Kidney glomerular epithelial cell (primary cell): Measurements from ENCODE around the gene GAREM2.

Experiments used
- DNase-seq: peaks from one replicate; lab custom pipeline; 2025; lab: John Stamatoyannopoulos, UW

The GAREM2 gene

DNA sequence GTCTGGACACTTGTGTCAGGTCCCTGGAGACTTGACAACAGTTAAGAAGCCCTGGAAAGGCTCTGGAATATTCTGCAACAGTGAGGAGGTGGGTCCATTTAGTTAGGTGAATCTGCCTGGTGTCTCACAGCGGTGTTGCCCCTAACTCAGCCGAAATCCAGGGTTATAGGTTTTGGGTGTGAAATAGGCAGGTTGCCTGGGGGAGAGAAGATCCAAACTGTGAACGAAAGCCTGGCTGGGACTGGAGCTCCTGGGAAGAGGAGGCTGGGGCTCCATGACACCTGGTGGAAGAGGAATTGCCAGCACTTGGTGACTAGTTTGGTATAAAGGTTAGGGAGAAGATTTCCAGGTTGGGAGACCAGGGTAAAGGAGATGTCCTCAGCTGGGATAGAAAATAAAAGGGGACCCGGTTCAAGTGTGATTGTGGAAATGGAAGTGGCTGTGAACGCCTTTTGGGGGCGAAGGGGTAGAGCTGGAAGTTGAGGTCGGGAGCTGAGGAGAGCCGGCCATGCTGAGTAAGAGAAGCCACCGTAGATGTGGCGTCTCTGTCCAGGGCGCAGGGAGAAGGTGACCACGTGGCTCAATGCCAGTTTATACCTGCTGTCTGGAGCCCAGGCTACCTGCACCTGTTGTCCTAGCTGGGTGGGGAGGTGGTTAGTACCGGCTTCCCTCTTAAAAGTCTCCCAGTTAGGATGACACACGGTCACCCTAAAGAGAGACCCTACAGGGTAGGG is 3.0 kb upstream of the GAREM2 start:
- no peak for DNase-seq

GRCh38 chr2:26170795-26171194 is 2.1 kb upstream of the GAREM2 start:
- no peak for DNase-seq

- DNase-seq, result no peak
These were observed 558 bp upstream of the GAREM2 start for GRCh38 chr2:26172189-26172870.

- DNase-seq, result no peak
These were observed 1.0 kb downstream of the GAREM2 start for GRCh38 chr2:26173776-26174482.

DNA sequence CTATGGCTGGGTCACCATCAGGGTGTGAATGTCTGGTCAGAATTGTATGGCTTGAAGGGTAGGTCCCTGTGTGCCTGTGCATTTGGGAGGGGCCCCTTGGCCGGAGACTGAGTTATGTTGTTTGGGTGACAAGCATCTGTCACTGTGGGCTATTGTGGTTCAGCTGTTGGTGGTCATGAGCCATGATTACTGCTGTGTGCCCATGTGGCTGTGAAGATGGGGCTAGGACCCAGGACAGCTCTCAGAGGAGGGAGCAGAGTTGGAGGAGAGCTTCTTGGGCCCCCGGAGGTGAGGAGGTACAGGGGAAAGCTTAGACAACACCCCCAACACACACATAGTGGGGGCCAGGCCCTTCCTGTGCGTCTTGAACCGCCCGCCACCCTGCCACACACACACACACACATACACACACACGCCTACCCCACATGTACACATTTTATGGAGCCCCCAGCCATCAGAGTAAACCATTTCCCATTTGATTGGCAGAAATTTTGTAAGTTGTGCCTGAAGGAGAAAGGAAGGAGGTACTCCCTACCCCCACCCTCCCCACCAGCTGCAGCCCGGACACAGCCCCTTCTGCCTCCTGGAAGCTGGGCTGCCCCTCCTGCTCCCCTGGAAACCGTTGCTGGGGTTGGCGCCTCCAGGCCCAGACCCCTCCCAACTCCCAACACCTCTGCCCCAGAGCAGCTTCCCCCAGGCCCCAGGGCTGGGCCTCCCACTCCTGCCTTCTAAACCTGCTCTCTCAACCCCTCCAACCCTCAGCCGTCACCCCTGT is 2.0 kb downstream of the GAREM2 start:
- no peak for DNase-seq

DNA sequence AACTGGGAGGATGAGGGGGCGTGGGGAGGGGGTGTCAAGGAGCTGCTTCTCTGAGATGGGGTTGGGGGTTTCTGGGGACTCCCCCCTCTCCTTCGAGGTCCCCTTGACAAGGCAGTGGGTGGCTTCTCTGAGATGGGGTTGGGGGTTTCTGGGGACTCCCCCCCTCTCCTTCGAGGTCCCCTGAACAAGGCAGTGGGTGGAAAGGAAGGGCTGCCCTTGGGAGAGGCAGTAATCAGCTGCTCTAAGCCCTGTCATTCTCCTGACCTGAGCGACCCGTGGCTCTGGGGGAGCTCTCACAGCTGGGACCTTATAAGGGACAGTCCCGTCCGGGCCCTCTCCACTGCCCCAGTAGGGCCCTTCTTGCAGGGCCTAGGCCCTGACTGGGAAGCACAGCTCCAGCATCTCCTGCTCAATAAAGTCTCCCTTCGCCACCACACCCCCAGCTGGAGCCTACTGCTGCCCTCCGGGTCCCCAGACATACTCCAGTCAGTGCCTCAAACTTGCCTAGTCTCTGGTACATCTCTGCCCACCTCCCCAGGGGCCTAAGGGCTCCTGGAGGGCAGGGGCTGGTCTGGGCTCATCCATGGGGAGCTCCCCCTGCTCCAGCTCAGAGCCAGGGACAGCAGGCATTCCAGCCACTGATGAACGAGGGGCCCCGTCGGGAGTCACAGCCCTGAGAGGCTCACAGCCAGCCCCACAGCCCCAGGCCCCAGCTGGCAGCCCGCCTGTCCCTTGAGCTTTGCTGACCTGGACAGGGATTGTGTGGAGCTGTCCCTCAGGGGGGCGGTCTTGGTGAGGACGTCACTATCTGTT is 2.8 kb downstream of the GAREM2 start:
- DNase-seq, result no peak

- DNase-seq, result no peak
These were observed 3.4 kb downstream of the GAREM2 start for GRCh38 chr2:26176279-26176615.

- DNase-seq, result no peak
These were observed 4.2 kb downstream of the GAREM2 start for GRCh38 chr2:26177122-26177521.

GRCh38 chr2:26178246-26178645 is 5.4 kb downstream of the GAREM2 start:
- no peak for DNase-seq

DNA sequence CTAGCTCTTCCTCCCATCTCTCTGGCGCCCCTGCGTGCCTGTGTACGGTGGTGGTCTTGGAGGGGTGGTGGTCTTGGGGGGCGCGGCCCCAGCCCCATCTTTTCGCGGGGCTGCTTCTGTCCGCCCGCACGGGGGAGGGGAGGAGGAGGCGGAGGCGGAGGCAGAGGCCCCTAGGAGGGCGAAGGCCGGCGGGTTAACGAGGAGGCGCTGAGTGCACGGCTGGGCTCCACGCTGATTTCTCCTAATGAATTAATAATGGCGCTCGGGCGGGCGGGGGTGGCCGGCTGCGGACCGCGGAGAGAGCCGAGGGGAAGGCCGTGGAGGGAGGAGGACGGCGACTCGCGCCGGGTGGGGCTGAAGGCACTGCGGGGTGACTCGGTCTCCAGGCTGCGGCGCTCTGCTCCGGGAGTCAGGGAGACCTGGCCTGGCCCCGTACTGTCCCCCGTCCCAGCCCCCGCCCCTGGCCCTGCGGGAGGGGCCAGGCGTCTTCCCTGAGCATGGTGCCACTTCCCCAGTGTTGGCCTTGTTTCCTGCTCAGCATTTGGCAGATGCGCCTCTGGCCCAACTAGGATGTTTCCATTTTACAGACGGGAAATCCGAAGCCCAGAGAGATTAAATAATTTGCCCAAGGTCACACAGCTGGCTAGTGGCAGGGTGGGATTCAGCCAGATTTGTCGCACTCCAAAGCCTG is 6.0 kb downstream of the GAREM2 start:
- no peak for DNase-seq

GRCh38 chr2:26179446-26179913 is 6.6 kb downstream of the GAREM2 start:
- no peak for DNase-seq

DNA sequence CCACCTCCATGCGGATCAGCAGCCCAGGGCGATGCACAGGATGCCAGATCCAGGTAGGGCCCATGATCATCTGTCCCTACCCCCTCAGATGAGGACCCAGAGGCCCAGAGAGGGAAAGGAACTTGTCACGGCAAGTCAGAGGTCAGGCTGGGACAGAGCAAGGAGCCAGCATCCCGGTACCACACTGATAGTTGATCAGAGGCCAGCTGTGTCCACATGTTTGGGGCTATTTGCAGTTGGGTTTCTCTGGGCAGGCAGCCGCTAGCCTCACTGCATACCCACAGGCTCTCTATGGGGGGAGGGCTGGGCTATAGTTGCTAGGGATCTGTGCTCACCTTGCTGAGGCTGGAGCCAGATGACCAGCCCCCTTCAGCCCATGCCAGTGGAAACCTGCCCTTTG is 9.6 kb downstream of the GAREM2 start:
- DNase-seq, result no peak

- no peak for DNase-seq
These were observed 10.2 kb downstream of the GAREM2 start for GRCh38 chr2:26182887-26183630.

- no peak for DNase-seq
These were observed 11.2 kb downstream of the GAREM2 start for GRCh38 chr2:26184121-26184520.

- peak; percentile 55 for DNase-seq
These were observed 11.8 kb downstream of the GAREM2 start for GRCh38 chr2:26184555-26185303.

DNA sequence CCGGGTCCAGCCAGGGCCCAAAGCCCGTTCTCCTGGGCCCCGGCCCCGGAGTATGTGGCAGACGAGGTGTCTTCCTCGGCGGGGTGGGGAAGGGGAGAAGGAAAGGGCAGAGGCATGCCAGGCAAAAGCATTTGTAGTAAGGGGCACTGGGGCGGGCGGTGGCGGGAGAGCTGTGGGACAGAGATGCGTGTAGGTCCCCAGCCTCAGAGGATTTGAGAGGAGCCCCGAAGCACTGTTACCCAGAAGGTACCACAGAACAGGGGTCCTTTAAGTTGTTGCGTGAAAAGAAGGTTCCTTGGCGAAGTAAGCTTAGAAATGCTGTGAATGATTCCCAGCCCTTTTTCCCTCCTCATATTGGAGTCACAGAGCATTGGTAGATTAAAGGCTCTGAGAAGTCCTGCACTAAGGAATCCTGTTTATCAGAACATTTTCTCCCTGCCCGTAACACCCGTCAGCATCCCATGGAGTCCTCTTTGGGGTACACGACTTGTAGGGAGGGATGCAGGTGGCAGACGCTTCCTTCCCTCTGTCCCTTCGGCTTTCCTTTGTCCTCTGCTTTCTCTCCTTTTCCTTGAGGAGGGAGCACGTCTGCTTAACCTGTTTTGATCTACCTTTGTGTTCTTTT is 12.5 kb downstream of the GAREM2 start:
- no peak for DNase-seq

DNA sequence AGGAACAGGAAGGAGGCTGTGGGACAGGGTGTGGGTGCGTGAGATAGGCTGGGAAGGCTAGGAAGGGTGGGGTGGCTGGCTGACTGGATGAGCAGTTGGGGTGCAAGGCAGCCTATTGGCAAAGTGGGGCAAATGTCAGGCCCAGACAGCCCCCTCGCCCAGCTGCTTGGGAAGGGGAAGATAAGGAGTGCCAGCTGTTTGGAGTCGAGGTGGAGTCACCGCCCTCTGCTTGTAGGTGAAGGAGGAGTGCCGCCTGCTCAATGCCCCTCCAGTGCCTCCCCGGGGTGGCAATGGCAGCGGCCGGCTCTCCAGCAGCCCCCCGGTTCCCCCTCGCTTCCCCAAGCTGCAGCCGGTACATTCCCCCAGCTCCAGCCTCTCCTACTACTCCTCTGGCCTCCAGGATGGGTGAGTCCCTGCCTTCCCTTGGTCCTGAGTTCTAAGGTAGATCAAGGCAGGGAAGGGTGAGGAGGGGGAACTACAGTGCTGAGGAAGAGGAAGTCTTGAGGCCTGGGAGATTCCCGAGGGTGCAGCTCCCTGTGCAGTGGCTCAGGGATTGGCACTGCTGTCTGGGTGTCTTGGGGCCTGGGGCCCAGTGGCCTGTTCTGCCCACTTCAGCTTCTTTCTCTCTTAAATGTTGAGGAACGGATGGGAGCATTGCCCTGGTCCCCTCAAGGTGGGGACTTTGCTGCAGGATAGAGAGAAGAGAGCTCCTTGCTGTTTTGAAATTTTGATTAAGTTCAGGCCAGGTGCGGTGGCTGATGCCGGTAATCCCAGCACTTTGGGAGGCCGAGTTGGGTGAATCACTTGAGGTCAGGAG is 13.3 kb downstream of the GAREM2 start:
- DNase-seq, result no peak

DNA sequence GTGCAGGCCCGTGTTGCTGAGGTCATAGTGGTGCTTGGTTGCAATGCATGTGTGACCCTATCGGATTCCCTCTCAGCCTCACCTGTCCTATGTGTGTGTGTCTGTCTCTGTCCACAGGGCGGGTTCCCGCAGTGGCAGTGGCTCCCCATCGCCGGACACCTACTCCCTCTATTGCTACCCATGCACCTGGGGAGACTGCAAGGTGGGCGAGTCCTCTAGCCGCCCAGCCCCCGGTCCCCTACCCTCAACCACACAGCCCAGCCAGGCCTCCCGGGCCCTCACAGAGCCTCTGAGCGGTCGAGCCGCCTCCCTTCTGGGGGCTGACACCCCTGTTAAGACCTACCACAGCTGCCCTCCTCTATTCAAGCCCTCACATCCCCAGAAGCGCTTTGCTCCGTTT is 14.2 kb downstream of the GAREM2 start:
- no peak for DNase-seq
